HG03103 (cell line): Measurements from ENCODE around the gene UGT1A10.

Source experiments
- ATAC-seq: cut with Tn5 transposase; IDR thresholded peaks from one replicate; pipeline ENCODE4 v1.9.1; 2021; ENCODE audit warnings: low read depth; ENCODE audit not compliant: unreplicated experiment

Gene UGT1A10

DNA sequence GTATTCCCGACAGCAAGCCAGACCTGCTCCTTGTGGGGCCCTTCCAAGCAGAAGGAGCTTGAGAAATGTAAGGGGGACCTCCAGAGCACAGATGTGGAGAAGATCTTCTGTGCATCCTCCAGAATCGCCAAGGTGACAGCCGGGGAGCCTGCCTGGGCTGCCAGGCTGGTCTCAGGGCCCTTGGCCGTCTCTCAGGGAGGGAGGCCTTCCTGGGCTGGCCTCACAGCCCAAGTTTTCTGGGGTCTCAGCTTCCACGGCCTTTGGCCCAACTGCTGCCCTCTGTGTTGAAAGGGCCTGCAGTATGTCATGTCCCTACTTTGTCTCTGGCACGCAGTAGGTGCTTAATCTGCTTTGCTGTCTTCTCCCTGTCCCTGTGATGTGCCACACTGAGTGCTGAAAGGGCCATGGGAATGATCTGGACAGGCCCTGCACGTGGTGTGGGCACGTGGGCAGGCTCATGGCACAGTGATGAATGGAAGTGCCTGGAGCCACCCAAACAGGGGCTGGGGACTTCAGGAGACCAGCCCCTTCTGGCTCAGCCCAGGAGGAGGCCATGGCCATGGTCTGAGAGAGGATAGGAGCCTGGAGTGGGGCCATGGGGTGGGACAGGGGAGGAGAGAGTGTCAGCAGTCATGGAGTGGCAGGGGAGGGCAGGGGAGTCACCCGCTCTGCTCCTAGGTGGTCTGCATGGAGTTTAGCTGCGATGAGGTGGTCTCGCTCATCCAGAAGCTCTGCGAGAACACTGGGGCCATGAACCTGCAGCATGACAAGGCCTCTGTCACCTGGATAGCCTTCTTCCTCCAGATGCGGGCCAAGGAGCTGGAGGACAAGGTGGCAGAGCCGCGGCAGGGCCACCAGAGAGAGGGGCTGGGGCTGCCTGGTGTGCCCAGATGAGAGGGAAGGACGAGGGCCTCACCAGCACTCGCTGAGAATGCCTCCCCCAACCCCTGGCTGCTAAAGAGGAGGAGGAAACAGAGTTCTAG is 182.7 kb downstream of the UGT1A10 start:
- ATAC-seq: no peak

GRCh38 chr2:233819884-233820773 is 183.9 kb downstream of the UGT1A10 start:
- ATAC-seq: no peak

DNA sequence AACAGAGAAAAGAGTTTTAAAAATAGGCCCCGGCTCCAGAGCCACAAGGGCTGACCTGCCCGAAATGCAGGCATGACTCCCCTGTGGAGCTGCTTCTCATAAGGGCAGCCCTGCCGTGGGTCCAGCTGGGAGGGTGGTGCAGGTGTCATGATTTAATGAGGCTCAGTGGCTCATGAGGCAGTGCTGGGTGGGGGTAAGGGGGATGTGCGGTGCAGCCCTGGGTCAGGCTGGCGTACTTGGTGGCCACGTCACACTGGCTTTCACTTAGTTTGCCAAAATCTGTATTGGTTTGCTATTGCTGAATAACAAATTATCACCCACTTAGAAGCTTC is 184.5 kb downstream of the UGT1A10 start:
- no peak for ATAC-seq

- no peak for ATAC-seq
Measured at GRCh38 chr2:233821196-233821595, 184.9 kb downstream of the UGT1A10 start.

- no peak for ATAC-seq
Measured at GRCh38 chr2:233821709-233822100, 185.5 kb downstream of the UGT1A10 start.

DNA sequence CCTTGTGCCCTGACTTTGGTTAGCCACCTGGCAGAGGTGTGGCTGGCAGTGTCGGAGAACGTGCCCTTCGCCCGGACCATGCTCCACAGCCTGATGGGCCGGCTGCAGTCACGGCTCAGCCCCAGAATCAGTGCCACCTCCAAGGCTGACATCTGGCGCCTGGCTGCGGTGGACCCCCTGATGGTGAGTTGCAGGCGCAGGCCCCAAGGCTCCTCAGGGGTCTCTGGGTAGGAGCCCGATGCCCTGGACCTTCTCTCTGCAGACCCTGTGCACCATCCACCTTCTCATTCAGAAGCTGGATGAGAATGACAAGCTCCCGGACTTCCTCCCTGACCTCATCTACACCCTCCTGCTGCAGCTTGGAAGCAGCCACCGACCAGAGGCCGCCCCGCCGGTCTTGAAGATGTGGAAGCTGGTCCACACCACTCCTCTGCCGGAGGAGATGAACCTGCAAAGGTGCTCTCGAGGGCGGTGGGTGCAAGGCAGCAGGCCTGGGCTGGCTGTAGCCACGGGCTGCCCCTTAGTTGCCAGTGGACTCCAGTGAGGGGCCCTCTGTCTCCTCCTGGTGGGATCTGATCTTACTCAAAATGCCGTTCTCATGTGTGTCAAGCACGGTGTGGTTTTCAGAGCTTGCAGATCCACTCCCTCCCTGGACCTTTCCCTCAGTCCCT is 186.0 kb downstream of the UGT1A10 start:
- ATAC-seq: no peak
